ENCODE measurements around the gene GPR15. TPM values are rescaled to one million over a fixed set of nuclear protein-coding genes. Genes with fewer than 3 reads are reported as not detected.
"Not testable (repeated sequence)": the region's sequence is repeated elsewhere in the genome, so short reads cannot be mapped to it uniquely, and the experiment has no call there.

The GPR15 gene
- total and polyA plus RNA-seq, 2 experiments from 2014 or later = not detected

DNA sequence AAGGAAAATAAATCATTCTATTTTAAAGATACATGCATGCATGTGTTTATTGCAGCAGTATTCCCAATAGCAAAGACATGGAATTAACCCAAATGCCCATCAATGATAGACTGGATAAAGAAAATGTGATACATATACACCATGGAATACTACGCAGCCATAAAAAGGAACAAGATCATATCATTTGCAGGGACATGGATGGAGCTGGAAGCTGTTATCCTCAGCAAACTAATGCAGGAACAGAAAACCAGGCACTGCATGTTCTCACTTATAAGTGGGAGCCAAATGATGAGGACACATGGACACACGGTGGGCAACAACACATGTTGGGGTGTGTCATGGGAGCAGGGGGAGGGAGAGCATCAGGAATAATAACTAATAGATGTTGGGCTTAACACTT, 28.0 kb downstream of the GPR15 start:
- not testable (repeated sequence) for H3K27me3 ChIP-seq (ENCODE audit: insufficient read depth); H2AFZ ChIP-seq; H3K4me1 Mint-ChIP-seq; H3K4me2 ChIP-seq; H3K36me3 Mint-ChIP-seq (ENCODE audit: low read depth); ATAC-seq; H3K27ac ChIP-seq (ENCODE audit: low read depth); H3K9me2 ChIP-seq (ENCODE audit: insufficient read depth); H3F3A ChIP-seq (replicated peaks; ENCODE audit: low read depth); H4K20me1 ChIP-seq (replicated peaks; ENCODE audit: insufficient read depth); H3K4me1 ChIP-seq (ENCODE audit: insufficient read depth); H3K27ac Mint-ChIP-seq; H3K4me3 ChIP-seq; H3K4me3 Mint-ChIP-seq; DNase-seq (ENCODE audit: low spot score); H3K27me3 Mint-ChIP-seq (ENCODE audit: insufficient read depth, low read depth, poor library complexity); H3K79me2 ChIP-seq (replicated peaks; ENCODE audit: insufficient read depth); H3K9me3 Mint-ChIP-seq; H3K36me3 ChIP-seq (ENCODE audit: insufficient read depth)

GRCh38 chr3:98560911-98561310, 29.1 kb downstream of the GPR15 start:
- DNase-seq (ENCODE audit: low spot score) (no peak), ATAC-seq (no peak)
- H3K4me1 Mint-ChIP-seq = no peaks in the 10 kb centered on the region
- H3K9me3 Mint-ChIP-seq = no peaks in the 10 kb centered on the region; the same call in 2 of the 3 replicates
- Histone ChIP-seq H3K27ac (ENCODE audit: low read depth) (no peak overlapping the region), H3K27me3 (ENCODE audit: insufficient read depth) (no peaks in the 10 kb centered on the region), H4K20me1 (replicated peaks; ENCODE audit: insufficient read depth) (no peaks in the 10 kb centered on the region), H3K4me2 (no peak overlapping the region), H3K4me3 (no peak overlapping the region), H3F3A (replicated peaks; ENCODE audit: low read depth) (no peaks in the 10 kb centered on the region), H3K4me1 (ENCODE audit: insufficient read depth) (no peaks in the 10 kb centered on the region), H3K36me3 (ENCODE audit: insufficient read depth) (no peaks in the 10 kb centered on the region), H3K79me2 (replicated peaks; ENCODE audit: insufficient read depth) (no peaks in the 10 kb centered on the region), H3K9me2 (ENCODE audit: insufficient read depth) (no peaks in the 10 kb centered on the region), H2AFZ (no peak overlapping the region)
- no peaks in the 10 kb centered on the region for H3K36me3 Mint-ChIP-seq (ENCODE audit: low read depth)
- no peak overlapping the region for H3K4me3 Mint-ChIP-seq
- peaks cover 2% of the 10 kb centered on the region for H3K27me3 Mint-ChIP-seq (ENCODE audit: insufficient read depth, low read depth, poor library complexity)
- no peak overlapping the region for H3K27ac Mint-ChIP-seq
- TF ChIP-seq CTCF (conservative IDR thresholded peaks at IDR 0.05; ENCODE audit: low read depth in 2 of 2) (no peak), STAT1 (IDR thresholded peaks at IDR 0.05; ENCODE audit: unreplicated experiment) (no peak), ZNF114 (CRISPR knock-in tag; IDR thresholded peaks at IDR 0.05) (no peak), ZNF462 (CRISPR knock-in tag; IDR thresholded peaks at IDR 0.05) (no peak), POLR2AphosphoS5 (IDR thresholded peaks at IDR 0.05; ENCODE audit: low read depth) (no peak), JUNB (IDR thresholded peaks at IDR 0.05; ENCODE audit: unreplicated experiment) (no peak), EZH2 (IDR thresholded peaks at IDR 0.05; ENCODE audit: low read depth, unreplicated experiment) (no peak), CREB1 (CRISPR knock-in tag; IDR thresholded peaks at IDR 0.05; ENCODE audit: low read depth) (no peak), NANOG (IDR thresholded peaks at IDR 0.05; ENCODE audit: borderline replicate concordance) (no peak)
- TF ChIP-seq, protein P1, sequence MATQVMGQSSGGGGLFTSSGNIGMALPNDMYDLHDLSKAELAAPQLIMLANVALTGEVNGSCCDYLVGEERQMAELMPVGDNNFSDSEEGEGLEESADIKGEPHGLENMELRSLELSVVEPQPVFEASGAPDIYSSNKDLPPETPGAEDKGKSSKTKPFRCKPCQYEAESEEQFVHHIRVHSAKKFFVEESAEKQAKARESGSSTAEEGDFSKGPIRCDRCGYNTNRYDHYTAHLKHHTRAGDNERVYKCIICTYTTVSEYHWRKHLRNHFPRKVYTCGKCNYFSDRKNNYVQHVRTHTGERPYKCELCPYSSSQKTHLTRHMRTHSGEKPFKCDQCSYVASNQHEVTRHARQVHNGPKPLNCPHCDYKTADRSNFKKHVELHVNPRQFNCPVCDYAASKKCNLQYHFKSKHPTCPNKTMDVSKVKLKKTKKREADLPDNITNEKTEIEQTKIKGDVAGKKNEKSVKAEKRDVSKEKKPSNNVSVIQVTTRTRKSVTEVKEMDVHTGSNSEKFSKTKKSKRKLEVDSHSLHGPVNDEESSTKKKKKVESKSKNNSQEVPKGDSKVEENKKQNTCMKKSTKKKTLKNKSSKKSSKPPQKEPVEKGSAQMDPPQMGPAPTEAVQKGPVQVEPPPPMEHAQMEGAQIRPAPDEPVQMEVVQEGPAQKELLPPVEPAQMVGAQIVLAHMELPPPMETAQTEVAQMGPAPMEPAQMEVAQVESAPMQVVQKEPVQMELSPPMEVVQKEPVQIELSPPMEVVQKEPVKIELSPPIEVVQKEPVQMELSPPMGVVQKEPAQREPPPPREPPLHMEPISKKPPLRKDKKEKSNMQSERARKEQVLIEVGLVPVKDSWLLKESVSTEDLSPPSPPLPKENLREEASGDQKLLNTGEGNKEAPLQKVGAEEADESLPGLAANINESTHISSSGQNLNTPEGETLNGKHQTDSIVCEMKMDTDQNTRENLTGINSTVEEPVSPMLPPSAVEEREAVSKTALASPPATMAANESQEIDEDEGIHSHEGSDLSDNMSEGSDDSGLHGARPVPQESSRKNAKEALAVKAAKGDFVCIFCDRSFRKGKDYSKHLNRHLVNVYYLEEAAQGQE (IDR thresholded peaks at IDR 0.05; ENCODE audit: unreplicated experiment) = no peak
- TF ChIP-seq, protein P2, sequence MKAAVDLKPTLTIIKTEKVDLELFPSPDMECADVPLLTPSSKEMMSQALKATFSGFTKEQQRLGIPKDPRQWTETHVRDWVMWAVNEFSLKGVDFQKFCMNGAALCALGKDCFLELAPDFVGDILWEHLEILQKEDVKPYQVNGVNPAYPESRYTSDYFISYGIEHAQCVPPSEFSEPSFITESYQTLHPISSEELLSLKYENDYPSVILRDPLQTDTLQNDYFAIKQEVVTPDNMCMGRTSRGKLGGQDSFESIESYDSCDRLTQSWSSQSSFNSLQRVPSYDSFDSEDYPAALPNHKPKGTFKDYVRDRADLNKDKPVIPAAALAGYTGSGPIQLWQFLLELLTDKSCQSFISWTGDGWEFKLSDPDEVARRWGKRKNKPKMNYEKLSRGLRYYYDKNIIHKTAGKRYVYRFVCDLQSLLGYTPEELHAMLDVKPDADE (IDR thresholded peaks at IDR 0.05) = no peak
